Heart left ventricle (tissue), 13 donors: ENCODE data around the gene UBE3B.

Experiments
- CTCF ChIP-seq, 12 donors: fragments of 200-600 bp; sonication (generic) in 4 of 12; IDR thresholded peaks; one replicate each; pipeline versions ENCODE4 v1.5.0 to v1.8.0; 2018 to 2022; ENCODE audit warnings: antibody characterized with exemption in 12 of 12, mild to moderate bottlenecking in 5 of 12
- POLR2A ChIP-seq, 2 donors: fragments of 450-650 bp; IDR thresholded peaks; one replicate each; pipeline ENCODE4 v1.6.1; 2017; ENCODE audit warnings: antibody characterized with exemption in 2 of 2, mild to moderate bottlenecking in 2 of 2, moderate library complexity in 2 of 2
- donor health status: ischemic (EF 13 %, LVEDD 7.1; RV severe dilation, severe dysfunction).
- donor health status: DM: no; HTN: yes; CAD: no.
- donor health status: DM: no; HTN: no; CAD: no.
- donor health status: ischemic (EF 25% LVEDD 6.9; RV normal size, moderate dysfunction).
- donor health status: ischemic (EF 25% LVEDD 5.7; RV mildly dilated, moderate dysfunction).
- donor health status: ischemic (EF 35%, LVEDD 5.7; RV mildly dilated, moderate dysfunction).
- donor health status: nonischemic (EF 11% LVEDD 7.7; RV severe dilation, severe dysfunction).
- donor health status: DM: yes; HTN: yes; CAD: no.
- donor health status: PGD.
- donor health status: ischemic (EF 29% LVEDD 5.4; RV normal size, mild dysfunction).
- donor health status: nonischemic (EF 23%, LVEDD 6.1; RV moderate dilation, normal function).

GRCh38 chr12:109572506-109572845, 95.0 kb downstream of the UBE3B start:
- TF ChIP-seq POLR2A (IDR thresholded peaks at IDR 0.05) = no peak
- TF ChIP-seq CTCF (IDR thresholded peaks at IDR 0.05) = no peak
